SK-N-SH (cell line): ENCODE data around the gene NEURL1.

Experiments used
- EZH2phosphoT487 ChIP-seq: fragments of 200-600 bp; sonication (generic); IDR thresholded peaks from 2 replicates; pipeline ENCODE4 v1.6.1; 2017; ENCODE audit warnings: low read depth, mixed run types, mild to moderate bottlenecking, antibody characterized with exemption, moderate library complexity, borderline replicate concordance
- NFIC ChIP-seq: IDR thresholded peaks from 2 replicates; pipeline ENCODE4 v1.4.0; 2012; ENCODE audit warnings: borderline replicate concordance
- TF ChIP-seq, protein P1 (sequence below): fragments of 200-600 bp; sonication (generic); IDR thresholded peaks from 2 replicates; pipeline ENCODE4 v1.6.1; 2017; ENCODE audit warnings: antibody characterized with exemption, mild to moderate bottlenecking, moderate library complexity

DNA sequence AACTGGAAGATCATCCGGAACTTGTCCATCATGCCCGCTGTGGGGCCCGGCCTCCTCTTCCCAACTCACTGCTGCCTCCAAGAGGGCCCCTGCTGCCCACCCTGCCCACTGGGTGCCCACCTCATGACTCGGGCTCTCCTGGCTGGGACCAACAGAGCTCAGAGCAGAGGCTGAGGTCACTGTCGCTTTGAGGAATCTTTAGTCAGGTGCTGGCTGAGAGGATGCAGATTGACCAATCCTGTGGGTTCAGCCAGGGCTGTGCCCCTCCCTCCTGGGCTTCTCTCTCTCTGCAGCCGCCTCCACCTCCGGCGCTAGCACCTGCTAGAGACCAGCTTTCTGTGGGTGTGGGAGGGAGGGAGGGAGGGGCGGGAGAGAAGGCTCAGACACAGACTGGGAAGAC lies 34.8 kb upstream of the NEURL1 start, which contains the start of gene CALHM1:
- TF ChIP-seq NFIC (no peak), EZH2phosphoT487 (no peak)
- TF ChIP-seq, protein P1, sequence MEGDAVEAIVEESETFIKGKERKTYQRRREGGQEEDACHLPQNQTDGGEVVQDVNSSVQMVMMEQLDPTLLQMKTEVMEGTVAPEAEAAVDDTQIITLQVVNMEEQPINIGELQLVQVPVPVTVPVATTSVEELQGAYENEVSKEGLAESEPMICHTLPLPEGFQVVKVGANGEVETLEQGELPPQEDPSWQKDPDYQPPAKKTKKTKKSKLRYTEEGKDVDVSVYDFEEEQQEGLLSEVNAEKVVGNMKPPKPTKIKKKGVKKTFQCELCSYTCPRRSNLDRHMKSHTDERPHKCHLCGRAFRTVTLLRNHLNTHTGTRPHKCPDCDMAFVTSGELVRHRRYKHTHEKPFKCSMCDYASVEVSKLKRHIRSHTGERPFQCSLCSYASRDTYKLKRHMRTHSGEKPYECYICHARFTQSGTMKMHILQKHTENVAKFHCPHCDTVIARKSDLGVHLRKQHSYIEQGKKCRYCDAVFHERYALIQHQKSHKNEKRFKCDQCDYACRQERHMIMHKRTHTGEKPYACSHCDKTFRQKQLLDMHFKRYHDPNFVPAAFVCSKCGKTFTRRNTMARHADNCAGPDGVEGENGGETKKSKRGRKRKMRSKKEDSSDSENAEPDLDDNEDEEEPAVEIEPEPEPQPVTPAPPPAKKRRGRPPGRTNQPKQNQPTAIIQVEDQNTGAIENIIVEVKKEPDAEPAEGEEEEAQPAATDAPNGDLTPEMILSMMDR: no peak
